Stomach (tissue), 9 donors: Measurements from ENCODE around the gene MAPK4. TPM values are rescaled to one million over a fixed set of nuclear protein-coding genes. Genes with fewer than 3 reads are reported as not detected.

Source experiments
- DNase-seq, 2 donors: peaks; one replicate each; pipeline versions ENCODE4 v3.0.0 to v3.0.0-alpha.2; 2013 to 2019
- H3K27ac ChIP-seq, 5 donors: fragments of 200-600 bp in 4 of 5; sonication (generic) in 4 of 5; one replicate each; pipeline ENCODE4 v1.5.1; 2013 to 2019; ENCODE audit warnings: mild to moderate bottlenecking in 1 of 5, moderate library complexity in 1 of 5
- H3K27me3 ChIP-seq, 3 donors: fragments of 200-600 bp; sonication (generic); one replicate each; pipeline ENCODE4 v1.5.1; 2017 to 2019; ENCODE audit warnings: mixed run types in 1 of 3
- H3K36me3 ChIP-seq, 4 donors: fragments of 200-600 bp; sonication (generic); 1 replicate in 3 of 4; 2 replicates in 1 of 4; pipeline ENCODE4 v1.5.1; 2016 to 2019
- H3K4me1 ChIP-seq, 4 donors: fragments of 200-600 bp; sonication (generic); one replicate each; pipeline ENCODE4 v1.5.1; 2016 to 2019
- H3K4me3 ChIP-seq, 4 donors: fragments of 200-600 bp; sonication (generic) in 3 of 4; one replicate each; pipeline ENCODE4 v1.5.1; 2016 to 2019; ENCODE audit warnings: mild to moderate bottlenecking in 1 of 4
- H3K9me3 ChIP-seq, 4 donors: fragments of 200-600 bp; sonication (generic); one replicate each; pipeline ENCODE4 v1.5.1; 2016 to 2019
- EP300 ChIP-seq: sonication (generic); formaldehyde crosslinking; IDR thresholded peaks from one replicate; pipeline ENCODE4 v1.6.1; 2017; ENCODE audit warnings: antibody characterized with exemption
- POLR2A ChIP-seq, 4 donors: fragments of 450-650 bp; IDR thresholded peaks; one replicate each; pipeline ENCODE4 v1.6.1; 2016; ENCODE audit warnings: antibody characterized with exemption in 4 of 4, control low read depth in 2 of 4, mild to moderate bottlenecking in 1 of 4, moderate library complexity in 1 of 4
- POLR2AphosphoS5 ChIP-seq, 3 donors: sonication (generic); formaldehyde crosslinking; IDR thresholded peaks; one replicate each; pipeline ENCODE4 v1.6.1; 2016; ENCODE audit warnings: antibody characterized with exemption in 3 of 3
- WGBS, 5 donors: extraction: QIAGEN DNeasy Blood & Tissue Kit in 3 of 5; methylation state at CpG; one replicate each; pipeline versions ENCODE4 v1.1.5 to v1.1.7; 2013 to 2018; 5-methylcytosine and 5-hydroxymethylcytosine counted together
- intact Hi-C: fragments of 100-400 bp; cut with DNase I; formaldehyde crosslinking; loops from one replicate; pipeline ENCODE4 v1.15.1; 2023; ENCODE audit warnings: low total_unique reads
- polyA plus RNA-seq, 3 donors: library from polyadenylated mRNA; stranded (reverse); fragments of 200-250 nt; gene quantifications; one replicate each; pipeline ENCODE4 v1.2.3, GENCODE V29; 2013
- total RNA-seq, 5 donors: library from RNA; depleted of rRNA; stranded (reverse); fragments of >200 nt; gene quantifications; one replicate each; pipeline versions ENCODE4 v1.1.0 to v1.2.3, GENCODE V29; 2014 to 2016
- TF ChIP-seq, protein P1 (sequence below), 7 experiments: fragments of 450-650 bp in 4 of 7; fragments of 200-600 bp in 3 of 7; sonication (generic) in 3 of 7; IDR thresholded peaks; one replicate each; pipeline ENCODE4 v1.5.1; 2016 to 2019; ENCODE audit warnings: antibody characterized with exemption in 7 of 7, control low read depth in 2 of 7, mild to moderate bottlenecking in 1 of 7
- donor health status: healthy with polysubstance abuse.
- donor health status: Bipolar disorder and iron deficiency.
- donor health status: healthy.

Gene MAPK4
- total and polyA plus RNA-seq, 8 donors, result 0.19 to 86.0 (median 4.2) TPM

DNA sequence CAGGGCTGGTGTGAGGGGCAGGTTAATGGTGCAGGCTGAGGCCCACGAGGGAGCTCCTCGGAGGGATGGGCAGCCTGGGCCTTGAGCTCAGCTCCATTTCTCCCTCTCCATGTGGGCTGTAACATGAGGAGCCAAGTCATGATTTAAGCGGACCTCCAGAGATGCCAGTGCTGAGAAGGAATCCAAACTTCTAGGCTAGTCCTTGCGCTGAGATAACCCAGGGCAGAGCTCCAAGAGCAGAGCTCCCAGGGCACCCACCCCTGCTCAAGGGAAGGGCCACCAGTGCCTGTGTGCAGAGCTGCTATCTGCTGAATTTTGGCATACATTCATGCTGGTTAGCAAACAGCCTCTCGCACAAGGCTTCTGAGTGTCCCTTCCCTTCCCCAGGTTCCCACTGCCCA lies 164.9 kb downstream of the MAPK4 start:
- DNase-seq, result no peak
- H3K36me3 ChIP-seq, result peaks cover 0 to 2% (median 0%) of the 10 kb centered on the region in 4 donors
- no peak for TF ChIP-seq POLR2AphosphoS5 (IDR thresholded peaks at IDR 0.05)
- no peak for TF ChIP-seq EP300
- TF ChIP-seq, protein P1, sequence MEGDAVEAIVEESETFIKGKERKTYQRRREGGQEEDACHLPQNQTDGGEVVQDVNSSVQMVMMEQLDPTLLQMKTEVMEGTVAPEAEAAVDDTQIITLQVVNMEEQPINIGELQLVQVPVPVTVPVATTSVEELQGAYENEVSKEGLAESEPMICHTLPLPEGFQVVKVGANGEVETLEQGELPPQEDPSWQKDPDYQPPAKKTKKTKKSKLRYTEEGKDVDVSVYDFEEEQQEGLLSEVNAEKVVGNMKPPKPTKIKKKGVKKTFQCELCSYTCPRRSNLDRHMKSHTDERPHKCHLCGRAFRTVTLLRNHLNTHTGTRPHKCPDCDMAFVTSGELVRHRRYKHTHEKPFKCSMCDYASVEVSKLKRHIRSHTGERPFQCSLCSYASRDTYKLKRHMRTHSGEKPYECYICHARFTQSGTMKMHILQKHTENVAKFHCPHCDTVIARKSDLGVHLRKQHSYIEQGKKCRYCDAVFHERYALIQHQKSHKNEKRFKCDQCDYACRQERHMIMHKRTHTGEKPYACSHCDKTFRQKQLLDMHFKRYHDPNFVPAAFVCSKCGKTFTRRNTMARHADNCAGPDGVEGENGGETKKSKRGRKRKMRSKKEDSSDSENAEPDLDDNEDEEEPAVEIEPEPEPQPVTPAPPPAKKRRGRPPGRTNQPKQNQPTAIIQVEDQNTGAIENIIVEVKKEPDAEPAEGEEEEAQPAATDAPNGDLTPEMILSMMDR (IDR thresholded peaks at IDR 0.05), result no peak
- no peak for TF ChIP-seq POLR2A (IDR thresholded peaks at IDR 0.05)
- 43 to 70% (median 52%) methylated on average over 5 of the region's 5 CpGs for WGBS, 5 donors
- H3K9me3 ChIP-seq, result no peaks in the 10 kb centered on the region
- no peak overlapping the region for H3K27ac ChIP-seq
- no peaks in the 10 kb centered on the region for H3K27me3 ChIP-seq
- intact Hi-C loops, result no loop called here
- no peak overlapping the region for H3K4me3 ChIP-seq
- no peaks in the 10 kb centered on the region for H3K4me1 ChIP-seq

DNA sequence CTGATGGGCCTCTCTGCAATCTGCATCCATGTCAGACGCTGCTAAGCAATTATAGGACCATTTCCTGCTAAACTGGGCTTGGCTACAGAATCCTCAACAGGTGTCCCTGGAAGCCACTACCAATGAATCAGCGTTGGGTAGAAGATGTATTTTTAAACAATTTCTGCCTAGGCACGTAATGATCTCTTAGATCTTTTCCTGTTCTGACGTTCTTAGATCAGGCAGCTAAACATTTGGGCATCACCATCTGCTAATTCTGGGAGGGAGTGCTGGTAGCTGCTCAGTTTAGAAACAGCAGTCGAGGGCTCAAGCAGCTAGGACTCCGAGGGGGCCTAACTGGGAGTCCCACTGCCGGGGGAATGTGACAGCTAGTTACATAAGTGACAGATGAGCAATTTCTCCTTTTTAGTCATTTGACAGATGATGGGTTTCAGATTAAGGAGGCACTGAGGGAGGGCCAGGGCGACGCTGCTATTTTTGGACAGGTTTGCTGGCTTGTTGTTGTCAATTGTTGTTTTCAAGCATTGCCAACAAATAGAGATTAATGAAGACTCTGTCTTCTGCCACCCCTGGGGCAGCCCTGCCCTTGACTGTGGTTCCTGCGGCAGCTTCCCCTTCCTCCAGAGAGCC lies 167.2 kb downstream of the MAPK4 start:
- H3K36me3 ChIP-seq, result peaks cover 0 to 4% (median 0%) of the 10 kb centered on the region in 4 donors
- WGBS, 5 donors, result 45 to 61% (median 55%) methylated on average over 10 of the region's 10 CpGs
- H3K9me3 ChIP-seq, result no peaks in the 10 kb centered on the region
- no peaks in the 10 kb centered on the region for H3K4me1 ChIP-seq
- TF ChIP-seq EP300 (no peak), POLR2AphosphoS5 (IDR thresholded peaks at IDR 0.05) (no peak), POLR2A (IDR thresholded peaks at IDR 0.05) (no peak)
- TF ChIP-seq, protein P1 (IDR thresholded peaks at IDR 0.05), result no peak
- H3K27ac ChIP-seq, result no peak overlapping the region
- no peak for DNase-seq
- H3K27me3 ChIP-seq, result no peaks in the 10 kb centered on the region
- intact Hi-C loops, result no loop called here
- H3K4me3 ChIP-seq, result no peak overlapping the region

DNA sequence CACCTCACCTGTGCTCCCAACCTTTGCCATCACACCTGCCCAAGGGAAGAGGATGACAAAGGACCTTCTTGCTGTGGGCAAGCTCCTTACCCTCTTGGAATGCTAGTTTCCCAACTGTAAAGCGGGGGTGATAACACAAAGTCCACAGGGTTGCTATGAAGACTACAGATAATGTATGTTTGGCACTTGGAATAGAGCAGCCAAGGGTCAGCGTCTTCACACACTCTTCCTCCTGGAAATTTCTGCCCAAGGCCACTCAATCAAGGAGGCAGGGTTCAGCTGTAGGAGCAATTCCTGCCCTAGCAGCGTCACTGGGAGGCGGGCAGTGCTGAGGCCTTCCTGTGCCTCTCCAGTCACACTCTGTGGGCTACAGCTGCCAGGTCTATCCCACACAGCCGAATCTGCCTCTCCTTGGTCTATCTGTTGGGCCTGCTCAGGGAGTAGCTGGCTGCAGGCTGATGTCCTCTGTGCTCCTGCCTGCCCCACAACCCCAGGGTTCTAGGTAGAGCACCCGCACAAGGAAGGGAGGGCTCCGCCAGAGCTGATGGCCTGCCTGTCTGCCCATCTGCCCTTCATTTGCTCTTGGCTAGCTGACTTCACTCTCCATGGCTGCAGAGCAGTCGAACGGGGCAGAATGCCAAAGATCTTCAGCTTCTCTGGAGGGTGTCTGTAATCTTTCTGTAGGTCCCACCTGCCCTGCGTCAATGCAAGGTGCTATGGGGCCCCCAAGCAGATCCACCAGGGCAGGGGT lies 168.0 kb downstream of the MAPK4 start:
- Histone ChIP-seq H3K36me3 (peaks cover 0 to 4% (median 0%) of the 10 kb centered on the region in 4 donors), H3K4me3 (no peak overlapping the region), H3K27ac (no peak overlapping the region), H3K27me3 (no peaks in the 10 kb centered on the region), H3K9me3 (no peaks in the 10 kb centered on the region), H3K4me1 (no peaks in the 10 kb centered on the region)
- 80 to 89% (median 88%) methylated on average over 9 to 10 of the region's 10 CpGs for WGBS, 5 donors
- TF ChIP-seq, protein P1 (IDR thresholded peaks at IDR 0.05), result no peak
- TF ChIP-seq EP300 (no peak), POLR2A (IDR thresholded peaks at IDR 0.05) (no peak), POLR2AphosphoS5 (IDR thresholded peaks at IDR 0.05) (no peak)
- intact Hi-C loops, result no loop called here
- DNase-seq, result peak in 1 of 2 donors; percentile 35

DNA sequence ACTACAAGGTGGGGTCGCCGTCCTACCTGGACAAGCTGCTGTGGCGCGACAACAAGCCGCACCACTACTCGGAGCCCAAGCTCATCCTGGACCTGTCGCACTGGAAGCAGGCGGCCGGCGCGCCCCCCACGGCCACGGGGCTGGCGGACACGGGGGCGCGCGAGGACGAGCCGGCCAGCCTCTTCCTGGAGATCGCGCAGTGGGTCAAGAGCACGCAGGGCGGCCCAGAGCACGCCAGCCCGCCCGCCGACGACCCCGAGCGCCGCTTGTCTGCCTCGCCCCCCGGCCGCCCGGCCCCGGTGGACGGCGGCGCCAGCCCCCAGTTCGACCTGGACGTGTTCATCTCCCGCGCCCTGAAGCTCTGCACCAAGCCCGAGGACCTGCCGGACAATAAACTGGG lies 169.5 kb downstream of the MAPK4 start:
- no peak for DNase-seq

More for the DNA sequence above, 169.5 kb downstream of the MAPK4 start:
- Histone ChIP-seq H3K27me3 (no peaks in the 10 kb centered on the region), H3K9me3 (no peaks in the 10 kb centered on the region), H3K36me3 (peaks cover 0 to 4% (median 0%) of the 10 kb centered on the region in 4 donors), H3K4me1 (no peaks in the 10 kb centered on the region), H3K27ac (no peak overlapping the region), H3K4me3 (no peak overlapping the region)
- WGBS, 5 donors, result 84 to 95% (median 89%) methylated on average over 29 to 46 of the region's 46 CpGs
- TF ChIP-seq POLR2AphosphoS5 (IDR thresholded peaks at IDR 0.05) (no peak), POLR2A (IDR thresholded peaks at IDR 0.05) (no peak), EP300 (no peak)
- TF ChIP-seq, protein P1 (IDR thresholded peaks at IDR 0.05), result no peak
- intact Hi-C loops, result no loop called here
